ENCODE data around the gene RAC3.

Gene RAC3

GRCh38 chr17:82016875-82017459 lies 14.5 kb upstream of the RAC3 start:
- no peak for TF ChIP-seq CTCF (IDR thresholded peaks at IDR 0.05; ENCODE audit: low read depth, low read length)
- no peak for DNase-seq
- no peak overlapping the region for H3K27ac ChIP-seq
- H3K27me3 ChIP-seq (ENCODE audit: insufficient read depth, low read depth, severe bottlenecking) = no peaks in the 10 kb centered on the region
- no peak overlapping the region for H3K4me3 ChIP-seq (ENCODE audit: low read depth, low read length)
- no peaks in the 10 kb centered on the region for H3K9me3 ChIP-seq (ENCODE audit: severe bottlenecking)
- peaks cover 37% of the 10 kb centered on the region for H3K36me3 ChIP-seq

GRCh38 chr17:82017612-82018151 lies 13.8 kb upstream of the RAC3 start:
- Histone ChIP-seq H3K36me3 (peaks cover 35% of the 10 kb centered on the region), H3K4me3 (ENCODE audit: low read depth, low read length) (no peak overlapping the region), H3K9me3 (ENCODE audit: severe bottlenecking) (no peaks in the 10 kb centered on the region), H3K27me3 (ENCODE audit: insufficient read depth, low read depth, severe bottlenecking) (no peaks in the 10 kb centered on the region), H3K27ac (no peak overlapping the region)
- no peak for TF ChIP-seq CTCF (IDR thresholded peaks at IDR 0.05; ENCODE audit: low read depth, low read length)
- DNase-seq = no peak

GRCh38 chr17:82018152-82018988 lies 13.1 kb upstream of the RAC3 start:
- DNase-seq = no peak
- Histone ChIP-seq H3K27me3 (ENCODE audit: insufficient read depth, low read depth, severe bottlenecking) (no peaks in the 10 kb centered on the region), H3K36me3 (peaks cover 32% of the 10 kb centered on the region), H3K4me3 (ENCODE audit: low read depth, low read length) (no peak overlapping the region), H3K27ac (no peak overlapping the region), H3K9me3 (ENCODE audit: severe bottlenecking) (no peaks in the 10 kb centered on the region)
- no peak for TF ChIP-seq CTCF (IDR thresholded peaks at IDR 0.05; ENCODE audit: low read depth, low read length)

- Histone ChIP-seq H3K9me3 (ENCODE audit: severe bottlenecking) (no peaks in the 10 kb centered on the region), H3K4me3 (ENCODE audit: low read depth, low read length) (no peak overlapping the region), H3K27me3 (ENCODE audit: insufficient read depth, low read depth, severe bottlenecking) (no peaks in the 10 kb centered on the region), H3K27ac (no peak overlapping the region; the same call in 1 of the 2 replicates), H3K36me3 (peaks cover 32% of the 10 kb centered on the region)
- DNase-seq = no peak
- no peak for TF ChIP-seq CTCF (IDR thresholded peaks at IDR 0.05; ENCODE audit: low read depth, low read length)
These were observed 12.3 kb upstream of the RAC3 start for GRCh38 chr17:82018989-82019689.

GRCh38 chr17:82019690-82020571 lies 11.5 kb upstream of the RAC3 start:
- Histone ChIP-seq H3K27me3 (ENCODE audit: insufficient read depth, low read depth, severe bottlenecking) (no peaks in the 10 kb centered on the region), H3K36me3 (peaks cover 32% of the 10 kb centered on the region), H3K9me3 (ENCODE audit: severe bottlenecking) (no peaks in the 10 kb centered on the region), H3K4me3 (ENCODE audit: low read depth, low read length) (no peak overlapping the region), H3K27ac (peak overlapping the region; percentile 40)
- peak; percentile 99 for TF ChIP-seq CTCF (IDR thresholded peaks at IDR 0.05; ENCODE audit: low read depth, low read length)
- peak; percentile 91 for DNase-seq

Measured in WERI-Rb-1 (cell line).